Measurements from ENCODE around the gene SOWAHA. TPM values are rescaled to one million over a fixed set of nuclear protein-coding genes. Genes with fewer than 3 reads are reported as not detected.

Gene SOWAHA
- total RNA-seq, 1 experiment from 2014 or later = 0.39 TPM

- no TSS peak for BruUV-seq (replicated peaks)
- Histone ChIP-seq H3K27me3 (ENCODE audit: insufficient read depth, low read length) (no peaks in the 10 kb centered on the region), H3K9me3 (ENCODE audit: control insufficient read depth in 1 of 2, insufficient read depth in 1 of 2, low read depth in 1 of 2, low read length in 2 of 2) (no peaks in the 10 kb centered on the region), H2AFZ (ENCODE audit: low read depth, low read length, poor library complexity, severe bottlenecking) (no peak overlapping the region), H3K4me1 (ENCODE audit: control insufficient read depth in 1 of 2, insufficient read depth in 2 of 2, low read length in 2 of 2) (peaks cover 0 to 11% of the 10 kb centered on the region in 2 experiments; a peak in 1 of 4 replicates), H3K4me2 (ENCODE audit: low read length) (no peak overlapping the region), H3K79me2 (ENCODE audit: insufficient read depth, low read length) (no peaks in the 10 kb centered on the region), H3K9me2 (ENCODE audit: insufficient read depth) (no peaks in the 10 kb centered on the region), H3K4me3 (replicated peaks in 1 of 2; ENCODE audit: low read depth in 1 of 2, low read length in 2 of 2) (no peak overlapping the region), H3K27ac (ENCODE audit: low read depth, low read length) (no peak overlapping the region), H3K36me3 (ENCODE audit: control insufficient read depth in 1 of 2, insufficient read depth in 2 of 2, low read length in 2 of 2) (no peaks in the 10 kb centered on the region), H4K20me1 (ENCODE audit: insufficient read depth) (no peaks in the 10 kb centered on the region), H3K9ac (ENCODE audit: low read length) (no peak overlapping the region)
- ChIA-PET CTCF (interaction anchor here (0.7 to 3.9 kb wide), 3 partner anchors 12 to 295 kb away, joined by 3 to 69 read pairs (median 33); no protein-coding TSS in a partner anchor), RAD21 (ENCODE audit: low non-redundant PET in 1 of 2, low total read pairs in 2 of 2, uncharacterized antibody in 2 of 2, unreplicated experiment in 2 of 2) (no interaction called here), POLR2A (no interaction called here)
- ATAC-seq (no peak), DNase-seq (ENCODE audit: low read depth, low spot score) (no peak)
- intact Hi-C loops (cut with micrococcal nuclease) = loop anchor here (2.0 kb wide), 2 partner anchors 69 to 435 kb away; no protein-coding TSS in a partner anchor
- TF ChIP-seq ZNF274 (IDR thresholded peaks at IDR 0.05; ENCODE audit: low read depth, low read length) (no peak), EZH2 (IDR thresholded peaks at IDR 0.05) (no peak), ZFX (IDR thresholded peaks at IDR 0.05) (no peak), EGR1 (IDR thresholded peaks at IDR 0.05; ENCODE audit: low read depth) (no peak), RAD21 (IDR thresholded peaks at IDR 0.05; ENCODE audit: low read depth) (no peak), EZH2phosphoT487 (IDR thresholded peaks at IDR 0.05; ENCODE audit: borderline replicate concordance) (no peak), TCF7L2 (IDR thresholded peaks at IDR 0.05; ENCODE audit: borderline replicate concordance, extremely low read depth, insufficient read depth, insufficient read length) (no peak), JUND (IDR thresholded peaks at IDR 0.05) (no peak), SP1 (IDR thresholded peaks at IDR 0.05; ENCODE audit: low read depth) (no peak), SRF (IDR thresholded peaks at IDR 0.05; ENCODE audit: low read depth) (no peak), SIN3A (IDR thresholded peaks at IDR 0.05; ENCODE audit: low read depth) (no peak), CEBPB (IDR thresholded peaks at IDR 0.05; ENCODE audit: low read depth) (no peak), POLR2AphosphoS5 (IDR thresholded peaks at IDR 0.05; ENCODE audit: low read depth, low read length) (no peak), YY1 (IDR thresholded peaks at IDR 0.05; ENCODE audit: extremely low read depth, insufficient replicate concordance, low read depth, low read length) (no peak), FOSL1 (IDR thresholded peaks at IDR 0.05; ENCODE audit: low read depth) (no peak), ZBTB33 (IDR thresholded peaks at IDR 0.05; ENCODE audit: extremely low read depth, insufficient replicate concordance, low read length) (no peak), ELF1 (IDR thresholded peaks at IDR 0.05; ENCODE audit: borderline replicate concordance, low read depth) (no peak)
- TF ChIP-seq, protein P1, sequence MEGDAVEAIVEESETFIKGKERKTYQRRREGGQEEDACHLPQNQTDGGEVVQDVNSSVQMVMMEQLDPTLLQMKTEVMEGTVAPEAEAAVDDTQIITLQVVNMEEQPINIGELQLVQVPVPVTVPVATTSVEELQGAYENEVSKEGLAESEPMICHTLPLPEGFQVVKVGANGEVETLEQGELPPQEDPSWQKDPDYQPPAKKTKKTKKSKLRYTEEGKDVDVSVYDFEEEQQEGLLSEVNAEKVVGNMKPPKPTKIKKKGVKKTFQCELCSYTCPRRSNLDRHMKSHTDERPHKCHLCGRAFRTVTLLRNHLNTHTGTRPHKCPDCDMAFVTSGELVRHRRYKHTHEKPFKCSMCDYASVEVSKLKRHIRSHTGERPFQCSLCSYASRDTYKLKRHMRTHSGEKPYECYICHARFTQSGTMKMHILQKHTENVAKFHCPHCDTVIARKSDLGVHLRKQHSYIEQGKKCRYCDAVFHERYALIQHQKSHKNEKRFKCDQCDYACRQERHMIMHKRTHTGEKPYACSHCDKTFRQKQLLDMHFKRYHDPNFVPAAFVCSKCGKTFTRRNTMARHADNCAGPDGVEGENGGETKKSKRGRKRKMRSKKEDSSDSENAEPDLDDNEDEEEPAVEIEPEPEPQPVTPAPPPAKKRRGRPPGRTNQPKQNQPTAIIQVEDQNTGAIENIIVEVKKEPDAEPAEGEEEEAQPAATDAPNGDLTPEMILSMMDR (IDR thresholded peaks at IDR 0.05 in 2 of 3, conservative IDR thresholded peaks at IDR 0.05 in 1 of 3; ENCODE audit: borderline replicate concordance in 1 of 3, insufficient read depth in 1 of 3, low read depth in 2 of 3, low read length in 2 of 3) = no peak
- TF ChIP-seq, protein P2, sequence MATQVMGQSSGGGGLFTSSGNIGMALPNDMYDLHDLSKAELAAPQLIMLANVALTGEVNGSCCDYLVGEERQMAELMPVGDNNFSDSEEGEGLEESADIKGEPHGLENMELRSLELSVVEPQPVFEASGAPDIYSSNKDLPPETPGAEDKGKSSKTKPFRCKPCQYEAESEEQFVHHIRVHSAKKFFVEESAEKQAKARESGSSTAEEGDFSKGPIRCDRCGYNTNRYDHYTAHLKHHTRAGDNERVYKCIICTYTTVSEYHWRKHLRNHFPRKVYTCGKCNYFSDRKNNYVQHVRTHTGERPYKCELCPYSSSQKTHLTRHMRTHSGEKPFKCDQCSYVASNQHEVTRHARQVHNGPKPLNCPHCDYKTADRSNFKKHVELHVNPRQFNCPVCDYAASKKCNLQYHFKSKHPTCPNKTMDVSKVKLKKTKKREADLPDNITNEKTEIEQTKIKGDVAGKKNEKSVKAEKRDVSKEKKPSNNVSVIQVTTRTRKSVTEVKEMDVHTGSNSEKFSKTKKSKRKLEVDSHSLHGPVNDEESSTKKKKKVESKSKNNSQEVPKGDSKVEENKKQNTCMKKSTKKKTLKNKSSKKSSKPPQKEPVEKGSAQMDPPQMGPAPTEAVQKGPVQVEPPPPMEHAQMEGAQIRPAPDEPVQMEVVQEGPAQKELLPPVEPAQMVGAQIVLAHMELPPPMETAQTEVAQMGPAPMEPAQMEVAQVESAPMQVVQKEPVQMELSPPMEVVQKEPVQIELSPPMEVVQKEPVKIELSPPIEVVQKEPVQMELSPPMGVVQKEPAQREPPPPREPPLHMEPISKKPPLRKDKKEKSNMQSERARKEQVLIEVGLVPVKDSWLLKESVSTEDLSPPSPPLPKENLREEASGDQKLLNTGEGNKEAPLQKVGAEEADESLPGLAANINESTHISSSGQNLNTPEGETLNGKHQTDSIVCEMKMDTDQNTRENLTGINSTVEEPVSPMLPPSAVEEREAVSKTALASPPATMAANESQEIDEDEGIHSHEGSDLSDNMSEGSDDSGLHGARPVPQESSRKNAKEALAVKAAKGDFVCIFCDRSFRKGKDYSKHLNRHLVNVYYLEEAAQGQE (IDR thresholded peaks at IDR 0.05; ENCODE audit: low read depth) = no peak
- TF ChIP-seq, protein P3, sequence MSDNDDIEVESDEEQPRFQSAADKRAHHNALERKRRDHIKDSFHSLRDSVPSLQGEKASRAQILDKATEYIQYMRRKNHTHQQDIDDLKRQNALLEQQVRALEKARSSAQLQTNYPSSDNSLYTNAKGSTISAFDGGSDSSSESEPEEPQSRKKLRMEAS (IDR thresholded peaks at IDR 0.05) = no peak
These were observed 8.7 kb downstream of the SOWAHA start for GRCh38 chr5:132821791-132822190.

All from HCT116 (cell line).